HCEC 1CT (cell line): ENCODE measurements around the gene JUND.

Experiments
- DNase-seq: peaks from one replicate; pipeline ENCODE4 v3.0.0-alpha.2; 2017

The JUND gene

GRCh38 chr19:18289471-18290301 lies 8.3 kb upstream of the JUND start:
- DNase-seq = no peak

DNA sequence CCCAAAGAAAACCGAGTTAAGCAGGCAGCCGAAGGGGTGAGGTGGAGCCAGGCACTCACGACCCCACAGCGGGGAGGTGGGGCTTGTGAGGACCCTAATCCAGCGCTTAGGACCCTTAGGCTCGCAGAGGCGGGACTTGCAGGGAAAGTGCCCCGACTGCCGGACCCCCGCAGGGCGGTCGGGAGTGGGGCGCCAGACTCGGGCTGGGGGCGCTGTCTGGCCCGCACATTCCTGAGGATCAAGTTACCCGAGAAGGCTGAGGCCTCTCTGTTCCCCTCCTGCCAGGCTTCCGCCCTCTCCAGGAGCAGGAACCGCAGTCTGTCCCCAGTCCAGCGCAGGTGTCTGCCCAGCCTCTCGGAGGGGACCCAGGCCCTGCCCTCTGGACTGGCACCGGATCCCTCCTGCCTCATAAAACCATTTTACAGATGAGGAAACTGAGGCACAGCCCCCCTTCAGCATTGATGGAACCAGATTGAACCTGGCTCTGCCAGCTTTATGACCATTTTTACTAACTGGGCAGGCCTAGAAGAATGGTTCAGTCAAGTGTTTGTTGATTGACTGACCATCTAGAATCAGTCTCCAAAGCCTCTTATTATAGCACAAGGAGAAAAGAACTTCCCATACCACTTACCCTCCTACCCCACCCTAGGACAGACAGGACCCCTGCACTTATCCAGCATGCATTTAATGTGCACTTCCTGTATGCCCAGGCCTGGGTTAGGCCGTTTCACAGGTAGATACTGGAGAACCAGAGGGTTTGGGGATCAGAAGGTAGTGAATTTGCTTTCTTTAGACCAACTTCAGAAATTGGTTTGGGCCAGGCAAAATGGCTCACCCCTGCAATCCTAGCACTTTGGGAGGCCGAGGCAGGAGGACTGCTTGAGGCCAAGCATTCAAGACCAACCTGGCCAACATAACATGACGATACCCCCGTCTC lies 6.7 kb upstream of the JUND start:
- no peak for DNase-seq

DNA sequence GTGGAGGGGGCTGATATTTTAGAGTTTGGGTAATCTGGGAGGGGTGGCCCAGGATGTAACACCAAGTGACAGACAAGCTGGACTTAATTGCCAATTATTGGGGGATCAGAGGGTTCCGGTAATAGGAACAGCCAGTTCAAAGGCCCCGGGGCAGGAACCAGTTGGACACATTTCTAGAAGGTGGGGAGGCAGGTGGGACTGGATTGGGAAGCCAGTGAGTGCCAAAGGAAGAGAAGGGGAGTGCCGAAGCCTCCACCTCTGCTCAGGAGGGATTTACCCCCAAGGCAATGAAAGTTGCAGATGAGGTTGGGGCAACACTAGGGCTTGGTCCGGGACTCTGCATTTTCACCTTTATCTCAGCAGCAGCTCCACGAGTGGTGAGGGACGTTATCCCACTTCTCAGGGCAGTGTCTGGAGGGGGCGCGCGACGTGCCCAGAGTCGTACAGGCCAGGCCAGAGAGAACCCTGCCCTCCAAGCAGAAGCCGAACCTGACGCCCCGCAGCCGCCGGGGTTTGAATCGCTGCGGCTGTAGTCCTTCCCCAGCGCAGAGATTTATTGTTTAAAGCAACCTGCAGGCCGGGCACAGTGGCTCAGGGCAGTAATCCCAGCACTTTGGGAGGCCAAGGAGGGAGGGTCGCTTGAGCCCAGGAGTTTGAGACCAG lies 5.7 kb upstream of the JUND start:
- no peak for DNase-seq

DNA sequence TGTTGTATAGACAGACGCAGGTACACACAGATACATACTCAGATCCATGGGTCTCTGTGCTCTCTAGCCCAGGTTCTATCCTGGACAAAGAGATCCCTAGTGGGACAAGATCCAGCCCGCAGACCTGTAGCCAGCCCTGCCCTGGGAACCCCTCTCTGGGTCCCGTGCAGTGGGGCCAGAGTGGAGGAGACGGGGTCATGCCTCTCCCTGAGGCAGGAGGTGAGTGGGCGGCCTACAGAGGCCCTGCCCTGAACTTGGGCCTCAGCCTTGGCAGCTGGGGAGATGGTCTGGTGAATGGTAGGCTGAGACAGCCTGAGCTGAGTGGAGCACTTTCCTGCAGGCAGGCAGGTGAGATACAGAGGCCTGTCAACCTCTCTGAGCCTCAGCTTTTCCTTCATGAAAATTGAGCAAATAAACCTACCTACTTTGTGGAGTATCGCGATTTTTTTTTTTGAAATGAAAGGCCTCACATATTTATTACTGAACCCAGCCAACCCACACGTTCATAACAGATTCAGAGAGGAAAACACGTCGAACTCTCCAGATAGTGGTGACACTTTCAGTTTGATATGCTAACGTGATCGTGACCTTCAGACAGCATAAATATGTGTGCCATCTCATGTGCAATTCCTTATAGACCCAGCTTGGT lies 3.4 kb upstream of the JUND start:
- DNase-seq = no peak

- no peak for DNase-seq
Observed at GRCh38 chr19:18283338-18283737, 1.9 kb upstream of the JUND start.

DNA sequence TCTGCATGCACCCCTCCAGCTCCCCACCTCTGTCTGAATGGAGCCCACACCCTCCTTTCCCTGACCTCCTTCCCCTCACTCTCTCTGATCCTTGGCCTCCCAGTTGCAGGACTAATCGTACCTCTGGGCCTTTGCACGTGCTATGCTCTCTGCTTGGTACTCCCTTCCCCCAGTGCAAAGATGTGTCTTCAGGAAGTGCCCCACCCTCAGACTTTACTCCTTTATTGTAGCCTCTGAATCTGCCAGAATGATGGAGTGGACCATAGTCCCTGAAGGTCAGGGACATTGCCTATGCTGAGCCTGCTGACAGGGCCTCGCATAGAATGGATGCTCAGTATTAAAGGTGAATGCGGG lies 1.3 kb upstream of the JUND start:
- no peak for DNase-seq

GRCh38 chr19:18282021-18282787 lies 782 bp upstream of the JUND start:
- DNase-seq = peak; percentile 64

DNA sequence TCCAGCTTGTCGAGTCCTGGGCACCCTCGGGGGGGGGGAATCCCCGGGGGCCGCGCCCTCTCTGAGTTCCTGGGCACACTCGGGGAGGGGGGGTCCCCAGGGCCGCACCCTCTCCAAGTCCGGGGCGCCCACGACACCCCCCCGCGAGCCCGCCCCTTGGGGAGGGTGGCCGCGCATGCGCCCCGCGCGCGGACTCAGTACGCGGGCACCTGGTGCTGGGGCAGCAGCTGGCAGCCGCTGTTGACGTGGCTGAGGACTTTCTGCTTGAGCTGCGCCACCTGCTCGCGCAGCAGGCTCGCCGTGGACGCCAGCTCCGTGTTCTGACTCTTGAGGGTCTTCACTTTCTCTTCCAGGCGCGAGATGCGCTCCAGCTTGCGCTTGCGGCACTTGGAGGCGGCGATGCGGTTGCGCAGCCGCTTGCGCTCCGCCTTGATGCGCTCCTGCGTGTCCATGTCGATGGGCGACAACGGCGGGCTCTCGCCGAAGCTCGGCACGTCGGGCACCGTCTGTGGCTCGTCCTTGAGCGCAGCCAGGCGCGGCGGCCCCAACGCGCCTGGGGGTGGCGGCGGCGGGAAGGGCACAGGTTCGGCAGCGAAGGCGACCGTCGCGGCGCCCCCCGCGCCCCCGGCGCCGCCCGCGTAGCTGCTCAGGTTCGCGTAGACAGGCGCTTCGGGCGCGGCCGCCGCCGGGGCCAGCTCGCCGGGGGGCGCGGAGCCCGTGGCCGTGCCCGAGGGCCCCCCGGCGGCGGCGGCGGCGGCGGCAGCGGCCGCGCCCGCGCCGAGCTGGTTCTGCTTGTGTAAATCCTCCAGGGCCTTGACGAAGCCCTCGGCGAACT lies 958 bp downstream of the JUND start:
- DNase-seq = peak; percentile 74

GRCh38 chr19:18279516-18280246 lies 1.7 kb downstream of the JUND start:
- peak; percentile 94 for DNase-seq

DNA sequence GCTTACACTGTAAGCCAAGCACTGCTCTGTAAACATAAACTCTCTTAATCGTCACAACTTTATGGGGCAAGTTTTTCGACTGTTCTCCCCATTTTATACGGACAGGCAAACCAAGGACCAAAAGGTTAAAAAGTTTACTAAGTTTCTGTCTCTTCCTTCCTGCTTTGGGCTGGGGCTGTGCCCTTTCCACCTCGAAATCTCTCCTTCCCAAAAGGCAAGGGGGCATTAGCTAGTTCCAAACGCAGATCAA lies 2.2 kb downstream of the JUND start:
- DNase-seq = no peak

DNA sequence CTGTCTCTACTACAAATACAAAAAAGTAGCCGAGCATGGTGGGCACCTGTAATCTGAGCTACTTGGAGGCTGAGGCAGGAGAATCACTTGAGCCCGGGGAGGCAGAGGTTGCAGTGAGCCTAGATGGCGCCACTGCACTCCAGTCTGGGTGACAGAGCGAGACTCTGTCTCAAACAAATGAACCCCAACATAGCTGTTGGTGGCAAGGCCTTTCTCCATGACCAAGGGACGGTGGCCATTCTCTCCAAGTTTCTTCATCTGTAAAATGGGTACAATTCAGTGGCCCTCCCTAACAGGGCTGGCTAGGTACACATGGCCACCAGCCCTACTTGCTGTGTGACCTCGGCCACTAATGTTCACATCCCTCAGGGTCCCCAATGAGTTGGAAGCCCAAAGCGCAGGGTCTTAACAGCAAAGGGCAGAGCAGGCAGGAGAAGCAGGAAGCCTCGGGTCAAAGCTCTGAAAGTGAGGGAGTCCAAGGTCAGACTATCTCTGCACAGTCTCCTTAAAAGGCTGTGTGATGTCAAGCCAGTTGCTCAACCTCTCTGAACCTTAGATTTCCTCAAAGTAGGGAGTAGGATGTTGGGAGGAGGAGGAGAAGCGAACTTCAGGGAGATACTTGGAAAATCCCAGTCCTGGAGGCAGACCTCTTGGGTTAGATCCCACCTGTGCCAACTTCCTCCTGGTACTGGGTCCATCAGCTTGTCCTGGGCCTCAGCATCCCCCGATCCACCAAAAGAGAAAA lies 2.7 kb downstream of the JUND start:
- no peak for DNase-seq

DNA sequence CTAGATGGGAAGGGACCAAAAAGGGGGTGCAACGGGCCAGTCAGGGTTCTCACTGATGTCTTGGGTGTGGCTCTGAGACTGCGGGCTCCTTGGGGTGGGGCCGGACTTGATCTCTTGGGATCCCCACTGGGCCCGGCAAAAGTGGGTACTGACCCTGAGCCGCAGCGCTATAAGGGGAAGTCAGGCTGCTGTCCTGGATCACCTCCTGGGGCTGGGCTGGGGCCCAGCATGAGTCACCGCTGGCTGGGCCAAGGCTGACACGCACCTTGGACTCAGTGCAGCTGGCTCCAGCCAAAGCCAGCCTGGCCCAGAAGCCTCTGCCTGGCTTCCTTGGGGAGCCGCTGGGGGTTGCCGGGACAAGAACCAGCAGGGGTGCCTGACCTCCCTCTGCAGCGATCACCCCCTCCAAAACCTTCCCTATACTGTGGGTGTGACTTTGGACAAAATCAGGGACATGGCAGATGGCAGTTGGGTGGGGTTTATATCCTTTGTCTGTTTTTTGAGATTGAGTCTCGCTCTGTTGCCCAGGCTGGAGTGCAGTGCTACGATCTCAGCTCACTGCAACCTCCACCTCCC lies 6.6 kb downstream of the JUND start:
- peak; percentile 92 for DNase-seq

GRCh38 chr19:18274219-18274780 lies 7.1 kb downstream of the JUND start, which contains the start of gene IQCN:
TSS of gene IQCN (minus strand) at chr19:18274452. CDS start at chr19:18269478, 4,974 bp downstream.
- DNase-seq = peak; percentile 39

DNA sequence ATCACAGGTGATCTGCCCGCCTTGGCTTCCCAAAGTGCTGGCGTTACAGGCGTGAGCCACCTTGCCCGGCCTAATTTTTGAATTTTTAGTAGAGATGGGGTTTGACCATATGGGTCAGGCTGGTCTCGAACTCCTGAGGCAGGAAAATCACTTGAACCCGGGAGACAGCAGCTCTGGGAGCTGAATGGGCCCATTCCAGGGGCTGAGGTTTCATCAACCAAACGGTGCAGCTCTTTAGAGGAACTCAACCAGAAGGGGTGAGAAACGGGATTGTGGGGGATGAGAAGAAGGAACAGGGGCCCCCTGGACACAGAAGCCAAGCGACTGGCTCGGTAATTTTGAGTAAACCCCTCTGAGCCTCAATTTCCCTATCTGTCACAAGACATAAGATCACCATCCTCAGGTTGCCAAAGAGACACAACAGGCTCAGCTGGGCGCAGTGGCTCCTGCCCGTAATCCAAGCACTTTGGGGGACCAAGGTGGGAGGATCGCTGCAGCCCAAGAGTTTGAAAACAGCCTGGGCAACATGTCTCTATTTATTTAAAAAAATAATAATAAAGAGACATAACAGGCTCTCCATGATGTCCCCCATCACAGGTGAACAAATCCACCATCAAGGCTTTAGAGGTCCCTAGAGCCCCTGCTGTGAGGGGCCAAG lies 7.7 kb downstream of the JUND start:
- no peak for DNase-seq

- DNase-seq = no peak
Observed at GRCh38 chr19:18271433-18271841, 10.0 kb downstream of the JUND start.

- DNase-seq = no peak
Observed at GRCh38 chr19:18270326-18270725, 11.1 kb downstream of the JUND start.

DNA sequence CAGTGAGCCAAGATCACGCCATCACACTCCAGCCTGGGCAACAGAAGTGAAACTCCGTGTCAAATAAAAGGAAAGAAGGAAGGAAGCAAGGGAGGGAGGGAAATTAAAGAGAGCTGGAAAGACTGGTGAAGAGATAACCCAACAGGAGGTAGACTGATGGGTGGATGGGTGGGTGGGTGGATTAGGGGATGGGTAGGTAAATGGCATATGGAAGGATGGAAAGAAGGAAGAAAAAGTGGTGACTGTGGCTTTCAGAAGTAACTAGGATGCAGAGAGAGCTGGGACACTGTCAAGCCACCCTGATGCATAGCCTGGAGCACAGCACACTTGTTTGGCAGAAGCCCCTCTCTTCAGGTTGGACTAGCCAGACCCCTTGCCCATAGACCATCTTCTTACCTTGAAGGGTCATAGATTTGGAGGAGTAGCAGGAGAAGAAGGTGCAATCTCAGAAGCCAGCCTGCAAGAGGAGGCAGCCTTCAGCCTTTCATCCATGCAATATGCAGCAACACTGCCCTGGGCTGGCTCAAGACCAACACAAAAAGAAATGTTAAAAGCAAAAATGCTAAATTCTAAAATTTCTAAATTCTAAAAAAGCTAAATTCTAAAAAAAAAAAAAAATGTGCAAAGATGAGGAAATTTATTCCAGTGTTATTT lies 12.2 kb downstream of the JUND start:
- no peak for DNase-seq
